SIG-M5 treated with dmso at 0.1 percent for 504 hours (cell line): ENCODE data around the gene WDR1.
"Not testable (repeated sequence)": the region's sequence is repeated elsewhere in the genome, so short reads cannot be mapped to it uniquely, and the experiment has no call there.

Experiments used
- DNase-seq: peaks from one replicate; lab custom pipeline; 2025; ENCODE audit not compliant: unreplicated experiment; lab: John Stamatoyannopoulos, UW

Gene WDR1

GRCh38 chr4:10134141-10134540, 17.5 kb upstream of the WDR1 start:
- no peak for DNase-seq

DNA sequence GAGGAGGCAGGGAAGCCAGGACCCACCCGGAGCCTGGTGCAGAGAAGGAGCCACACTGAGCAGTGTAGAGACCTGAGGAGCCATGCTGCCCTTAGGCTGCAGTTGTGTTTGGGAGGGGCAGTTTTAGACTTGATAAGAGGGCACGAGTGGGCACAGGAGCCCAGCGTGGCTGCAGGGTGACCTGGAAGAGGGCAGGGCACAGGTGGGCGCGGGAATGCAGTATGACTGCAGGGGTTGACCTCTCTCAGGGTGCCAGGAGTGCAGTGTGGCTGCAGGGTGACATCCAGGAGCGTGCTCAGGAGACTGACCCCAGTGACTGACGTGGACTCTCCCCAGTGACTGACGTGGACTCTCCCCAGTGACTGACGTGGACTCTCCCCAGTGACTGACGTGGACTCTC, 14.6 kb upstream of the WDR1 start:
- no peak for DNase-seq

DNA sequence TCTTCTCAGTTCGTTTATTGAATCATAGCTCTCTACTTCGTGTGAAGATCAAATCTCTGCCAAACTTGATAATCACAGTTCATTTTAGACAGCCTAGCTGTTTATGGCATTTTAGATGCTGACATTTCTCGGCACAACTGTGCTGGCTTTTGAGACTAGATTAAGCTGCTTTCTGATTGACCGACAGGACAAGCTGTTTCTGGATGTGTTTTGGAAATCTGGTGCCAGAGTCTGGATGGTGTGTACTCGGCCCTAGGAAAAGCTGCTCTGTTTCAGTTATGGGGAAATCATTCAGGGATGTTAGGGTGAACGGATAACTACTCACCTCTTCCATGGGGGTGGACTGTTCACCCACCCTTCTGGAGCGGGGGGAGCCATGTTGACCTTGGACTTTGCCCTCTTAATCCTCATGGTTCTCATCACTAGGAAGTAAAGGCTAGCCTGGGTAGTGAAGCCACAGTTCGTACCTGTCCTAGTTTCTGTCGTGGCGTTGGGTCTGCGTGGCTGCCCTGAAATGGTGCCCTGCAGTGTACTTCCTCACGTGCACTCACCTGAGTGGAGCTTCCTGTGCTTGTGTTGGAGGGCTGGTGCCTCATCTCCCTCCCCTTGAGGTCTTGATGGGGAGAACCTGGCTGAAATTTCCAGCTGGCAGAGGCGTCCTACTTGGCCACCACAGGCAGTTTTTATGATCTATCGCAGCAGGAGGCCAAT, 13.7 kb upstream of the WDR1 start:
- DNase-seq: no peak

GRCh38 chr4:10129196-10130177, 12.9 kb upstream of the WDR1 start:
- no peak for DNase-seq

DNA sequence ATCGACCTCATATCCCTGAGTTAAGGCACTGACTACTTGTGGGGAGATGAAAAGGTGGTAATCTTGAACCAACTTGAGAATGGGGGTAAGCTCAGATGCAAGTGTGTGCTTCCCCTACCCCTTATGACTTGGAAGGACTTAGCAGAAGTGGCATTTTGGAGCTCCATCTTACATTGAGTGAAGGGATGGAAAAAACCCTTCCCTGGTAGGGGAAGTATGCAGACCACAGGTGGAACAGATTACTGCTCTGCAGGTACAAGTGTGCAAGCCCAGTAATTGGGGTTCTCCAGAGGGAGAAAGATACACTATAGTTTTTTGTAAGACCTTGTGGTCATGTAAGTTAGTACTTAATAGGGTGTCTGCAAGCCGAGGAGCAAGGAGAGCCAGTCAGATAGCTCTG, 12.2 kb upstream of the WDR1 start:
- no peak for DNase-seq

- DNase-seq: not testable (repeated sequence)
These were observed 10.9 kb upstream of the WDR1 start for GRCh38 chr4:10127531-10127930.

- DNase-seq: no peak
These were observed 7.8 kb upstream of the WDR1 start for GRCh38 chr4:10124167-10124930.

GRCh38 chr4:10123227-10124101, 6.9 kb upstream of the WDR1 start:
- no peak for DNase-seq

- no peak for DNase-seq
These were observed 5.8 kb upstream of the WDR1 start for GRCh38 chr4:10122236-10122932.

- DNase-seq: no peak
These were observed 5.1 kb upstream of the WDR1 start for GRCh38 chr4:10121568-10122208.

GRCh38 chr4:10120943-10121567, 4.5 kb upstream of the WDR1 start:
- DNase-seq: no peak

DNA sequence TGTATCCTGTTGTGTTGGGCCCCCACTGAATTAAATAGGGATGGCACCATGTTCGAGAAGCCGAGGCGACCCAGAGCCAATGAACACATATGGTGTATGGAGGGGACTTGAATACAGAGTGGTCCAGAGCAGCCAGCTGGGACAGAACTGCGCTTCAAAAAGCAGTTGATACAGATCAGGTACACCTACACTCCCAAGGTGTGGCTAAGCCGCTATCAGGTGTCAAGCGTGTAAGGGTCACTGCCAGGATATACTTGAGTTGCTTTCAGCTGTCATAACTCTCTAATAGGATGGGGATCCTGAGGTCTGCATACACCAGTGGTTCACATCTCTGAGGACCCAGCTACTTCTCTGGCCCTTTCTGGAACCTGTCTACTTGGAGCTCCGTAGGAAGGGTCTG, 3.2 kb upstream of the WDR1 start:
- DNase-seq: no peak

- DNase-seq: no peak
These were observed 2.7 kb upstream of the WDR1 start for GRCh38 chr4:10119278-10119677.

GRCh38 chr4:10118048-10119004, 1.7 kb upstream of the WDR1 start:
- no peak for DNase-seq

DNA sequence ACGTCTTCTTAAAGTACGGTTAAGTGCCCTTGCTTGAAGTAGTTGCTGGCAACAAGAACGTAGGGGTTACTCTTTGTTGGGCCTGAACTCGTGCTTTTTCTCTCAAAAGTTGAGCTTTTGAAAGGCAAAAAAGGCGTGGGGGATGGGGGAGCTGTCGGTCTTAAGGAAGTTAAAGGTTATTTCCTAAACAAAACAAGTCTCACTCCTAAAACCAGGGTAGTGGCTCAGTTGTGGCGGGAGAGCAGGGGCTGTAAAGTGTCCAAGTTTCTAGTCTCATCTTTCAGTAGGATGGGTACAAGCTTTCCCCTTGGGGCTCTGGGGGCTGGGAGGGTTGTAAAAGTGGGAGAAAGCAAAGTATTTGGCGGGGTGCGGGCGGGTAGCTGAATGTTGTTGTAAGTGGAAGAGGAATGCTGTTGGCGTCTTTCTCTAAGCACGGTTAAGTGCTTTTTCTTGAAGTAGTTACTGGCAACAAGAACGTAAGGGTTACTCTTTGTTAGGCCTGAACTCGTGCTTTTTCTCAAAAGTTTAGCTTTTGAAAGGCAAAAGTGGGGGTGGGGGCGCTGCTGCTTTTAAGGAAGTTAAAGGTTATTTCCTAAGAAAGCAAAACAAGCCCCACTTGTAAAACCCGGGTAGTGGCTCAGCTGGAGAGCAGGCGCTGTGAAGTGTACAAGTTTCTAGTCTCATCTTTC, 904 bp upstream of the WDR1 start:
- DNase-seq: peak; percentile 83

DNA sequence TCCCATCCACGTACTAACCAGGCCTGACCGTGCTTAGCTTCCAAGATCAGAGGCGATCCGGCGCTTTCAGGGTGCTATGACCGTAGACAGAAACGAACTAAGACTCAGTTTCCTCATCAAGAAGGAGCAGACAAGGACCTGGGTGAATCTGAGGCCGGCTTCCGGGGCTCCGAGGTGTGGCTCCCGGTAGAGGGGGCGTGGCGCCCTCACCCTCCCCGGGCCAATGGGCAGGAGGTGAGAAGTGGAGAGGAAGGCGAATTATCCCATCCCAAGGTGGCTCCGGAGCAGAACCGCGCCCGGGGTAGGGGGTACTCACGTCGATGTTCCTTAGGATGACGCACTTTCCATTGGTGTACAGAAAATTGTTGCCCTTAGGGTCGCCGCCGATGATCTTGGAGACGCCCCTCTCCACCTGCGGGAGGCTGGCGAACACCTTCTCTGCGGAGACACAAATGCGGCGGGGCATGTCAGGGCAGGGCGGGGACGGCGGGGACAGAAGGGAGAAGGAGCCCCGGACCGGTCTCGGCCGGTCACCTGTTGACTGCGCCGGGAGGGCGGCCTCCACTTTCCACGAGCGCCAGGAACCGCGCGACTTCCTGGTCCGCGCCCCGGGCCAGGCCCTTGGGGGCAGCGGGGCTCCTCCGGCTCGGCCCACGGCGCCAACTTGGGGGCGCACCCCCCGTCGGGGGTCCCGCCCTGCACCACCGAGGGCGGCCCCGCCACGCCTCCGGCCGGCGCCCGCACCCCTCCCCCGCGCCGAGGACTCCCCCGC, 616 bp downstream of the WDR1 start:
- DNase-seq: peak; percentile 56
